ENCODE measurements around the gene PRKN.

The PRKN gene

GRCh38 chr6:162364488-162364887 lies 363.1 kb downstream of the PRKN start:
- no peak for DNase-seq

GRCh38 chr6:162363757-162364156 lies 363.8 kb downstream of the PRKN start:
- DNase-seq = no peak

DNA sequence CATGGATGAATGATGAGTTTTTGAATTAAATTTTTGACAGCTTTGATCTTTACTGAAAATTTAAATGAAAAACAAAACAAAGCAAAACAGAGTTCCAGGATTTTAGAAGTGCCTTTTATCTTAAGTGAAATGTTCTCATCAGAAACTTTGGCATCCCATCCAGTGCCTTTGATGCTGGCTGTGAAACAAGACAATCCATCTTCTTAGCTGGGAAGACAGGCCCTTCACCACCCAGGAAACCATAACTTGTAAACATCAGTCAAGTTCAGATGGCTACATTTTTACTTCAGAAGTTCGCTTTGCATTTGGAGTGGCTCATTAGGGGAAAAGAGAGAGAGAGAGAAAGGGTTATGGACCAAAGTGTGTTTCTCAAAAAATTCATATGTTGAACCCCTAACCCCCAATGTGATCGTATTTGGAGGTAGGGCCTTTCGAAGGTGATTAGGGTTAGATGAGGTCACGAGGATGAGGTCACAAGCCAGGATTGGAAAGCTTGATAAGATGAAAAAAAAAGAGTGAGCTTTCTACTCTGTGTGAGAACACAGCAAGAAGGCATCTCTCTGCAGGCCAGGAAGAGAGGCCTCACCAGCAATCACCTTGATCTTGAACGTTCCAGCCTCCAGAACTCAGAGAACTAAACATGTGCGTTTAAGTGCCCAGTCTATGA lies 366.5 kb downstream of the PRKN start:
- no peak for DNase-seq

GRCh38 chr6:162358625-162359024 lies 368.9 kb downstream of the PRKN start:
- DNase-seq = no peak

GRCh38 chr6:162345051-162345511 lies 382.5 kb downstream of the PRKN start:
- no peak for DNase-seq

DNA sequence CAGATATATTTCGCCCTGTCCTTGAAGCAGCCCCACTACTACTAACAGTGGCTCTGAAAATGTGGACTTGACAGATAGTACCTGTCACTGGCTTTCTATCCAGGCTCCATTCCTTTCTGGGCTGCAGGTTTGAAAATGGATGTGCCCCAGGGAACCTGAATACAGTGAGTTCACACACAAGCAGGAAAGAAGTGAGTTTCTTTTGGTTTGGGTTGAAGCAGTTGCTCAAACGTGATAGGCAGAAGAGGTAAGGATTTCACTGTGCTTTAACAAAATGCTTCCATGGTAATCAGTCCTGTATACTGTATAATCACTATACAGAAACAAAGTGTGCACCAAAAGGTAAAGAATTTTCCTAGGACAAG lies 382.9 kb downstream of the PRKN start:
- DNase-seq = no peak

DNA sequence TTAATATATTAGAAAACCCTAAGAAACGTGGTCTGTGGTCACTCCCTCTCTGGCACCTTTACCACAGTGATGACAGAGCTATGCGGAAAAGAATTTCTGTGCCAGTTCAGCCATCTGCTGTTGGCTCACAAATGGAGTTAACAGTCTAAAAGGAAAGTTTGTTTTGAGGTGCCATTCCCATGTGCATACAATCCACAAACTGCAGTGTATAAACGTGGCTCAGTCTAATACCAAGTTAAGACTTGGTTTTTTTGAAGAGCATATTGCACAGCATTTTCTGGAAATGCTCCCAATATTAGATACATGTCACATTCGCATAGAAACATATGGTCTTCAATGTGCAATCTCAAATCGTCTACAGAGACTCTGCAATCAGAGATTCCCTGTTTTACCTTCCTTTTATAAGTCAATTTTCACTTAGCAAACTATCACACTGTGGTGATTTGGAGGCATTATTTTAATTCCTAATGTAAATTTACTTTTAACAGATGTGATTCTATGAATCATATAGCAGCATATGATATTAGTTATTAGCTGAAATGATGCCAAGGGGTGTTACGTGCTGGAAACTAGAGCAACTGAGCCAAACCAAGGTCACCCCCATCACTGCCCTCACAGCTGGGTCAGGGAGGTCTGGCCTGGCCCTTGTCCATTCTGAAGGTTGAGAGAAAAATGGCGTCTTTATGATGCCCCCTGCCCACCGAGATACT lies 383.5 kb downstream of the PRKN start:
- no peak for DNase-seq

- DNase-seq = no peak
These were observed 384.2 kb downstream of the PRKN start for GRCh38 chr6:162343198-162343935.

DNA sequence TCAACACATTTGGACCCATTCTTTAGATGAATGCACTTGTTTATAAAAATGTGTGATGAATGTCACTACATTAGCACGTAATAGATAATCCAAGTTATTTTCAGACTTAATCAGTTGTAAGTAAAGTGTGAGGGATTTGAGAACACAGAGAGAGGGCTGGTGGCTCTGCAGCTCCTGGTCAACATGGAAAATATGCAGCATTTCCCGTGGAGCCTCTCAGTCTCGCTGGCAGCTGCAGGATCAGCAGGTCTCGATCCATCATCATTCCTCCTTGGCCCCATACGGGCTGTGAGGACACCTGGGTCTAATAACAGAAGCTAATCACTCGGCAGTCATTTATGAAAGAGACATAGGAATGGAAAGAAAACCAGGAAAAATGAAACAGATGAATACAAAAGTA lies 390.2 kb downstream of the PRKN start:
- DNase-seq = no peak

GRCh38 chr6:162336359-162336758 lies 391.2 kb downstream of the PRKN start:
- no peak for DNase-seq

- DNase-seq = no peak
These were observed 395.2 kb downstream of the PRKN start for GRCh38 chr6:162332365-162332764.

DNA sequence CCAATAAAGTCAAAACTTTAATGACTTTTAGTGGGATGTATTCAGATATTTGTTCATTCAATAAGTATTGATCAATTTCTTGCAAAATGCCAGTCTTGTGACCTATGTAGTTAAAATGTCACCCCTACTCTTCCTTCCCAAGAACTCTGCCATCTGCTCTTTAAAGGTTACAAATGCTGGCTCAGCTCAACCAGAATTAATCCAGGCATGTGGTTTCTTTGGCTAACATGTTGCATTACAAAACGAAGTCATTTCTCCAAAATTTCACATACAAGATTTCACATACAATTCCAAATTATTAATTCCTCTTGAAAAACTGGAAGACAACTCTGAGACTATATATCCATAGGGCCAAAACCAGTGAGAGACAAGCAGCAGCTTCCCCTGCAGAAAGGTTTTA lies 395.7 kb downstream of the PRKN start:
- DNase-seq = no peak

- DNase-seq = no peak
These were observed 401.7 kb downstream of the PRKN start for GRCh38 chr6:162325826-162326225.

- no peak for DNase-seq
These were observed 402.5 kb downstream of the PRKN start for GRCh38 chr6:162325051-162325450.

- no peak for DNase-seq
These were observed 412.3 kb downstream of the PRKN start for GRCh38 chr6:162315291-162315690.

DNA sequence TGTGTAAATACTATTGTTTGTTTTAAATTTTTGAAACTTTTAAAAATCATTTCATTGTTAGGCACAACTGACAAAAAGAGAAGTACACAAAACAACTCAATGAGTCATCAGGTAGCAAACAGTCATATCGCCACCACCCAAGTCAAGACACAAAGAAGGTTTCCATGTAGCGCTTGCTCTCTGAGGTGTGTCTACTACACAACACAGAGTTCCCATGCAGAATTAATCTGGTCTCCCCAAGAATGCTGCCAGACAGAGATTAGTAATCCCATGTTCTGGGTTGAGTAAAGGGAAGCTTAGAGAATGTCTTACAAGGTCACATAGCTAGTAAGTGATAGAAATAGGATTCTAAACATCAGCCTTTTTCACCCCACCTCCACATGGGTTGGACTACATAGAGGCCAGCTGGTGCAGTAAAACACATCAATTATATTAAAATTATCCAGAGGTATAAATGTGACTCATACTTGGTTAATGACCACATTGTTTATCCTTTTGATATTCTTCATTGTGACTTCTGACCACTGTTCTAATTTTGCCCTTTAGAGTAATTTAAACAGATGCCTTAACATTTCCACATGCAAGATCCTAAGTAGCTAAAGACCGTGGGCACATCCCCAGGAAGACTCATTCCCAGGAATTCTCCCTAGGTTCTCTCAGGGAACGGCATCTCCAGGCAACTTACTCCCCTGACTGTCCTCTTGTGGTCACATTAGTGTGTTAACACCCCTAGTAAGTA lies 413.5 kb downstream of the PRKN start:
- no peak for DNase-seq

DNA sequence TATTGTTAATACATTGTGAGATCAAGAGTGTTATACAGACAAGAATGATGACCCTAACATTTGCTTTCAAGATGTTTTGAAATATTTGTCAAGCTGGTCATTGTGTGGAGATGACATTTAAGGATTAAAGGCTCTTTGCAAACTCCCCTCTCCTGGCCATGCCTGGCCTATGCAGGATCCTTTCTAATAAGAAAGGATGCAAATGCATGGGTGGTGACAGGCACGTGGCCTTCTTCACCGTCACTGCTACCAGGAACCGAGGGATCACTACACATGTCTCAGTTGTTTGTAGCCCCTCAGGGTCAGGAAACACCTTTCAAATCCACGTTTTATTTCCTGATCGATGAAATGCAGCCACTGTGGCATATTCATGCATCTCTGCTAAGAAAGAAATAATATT lies 419.7 kb downstream of the PRKN start:
- no peak for DNase-seq

- no peak for DNase-seq
These were observed 420.9 kb downstream of the PRKN start for GRCh38 chr6:162306616-162307015.

DNA sequence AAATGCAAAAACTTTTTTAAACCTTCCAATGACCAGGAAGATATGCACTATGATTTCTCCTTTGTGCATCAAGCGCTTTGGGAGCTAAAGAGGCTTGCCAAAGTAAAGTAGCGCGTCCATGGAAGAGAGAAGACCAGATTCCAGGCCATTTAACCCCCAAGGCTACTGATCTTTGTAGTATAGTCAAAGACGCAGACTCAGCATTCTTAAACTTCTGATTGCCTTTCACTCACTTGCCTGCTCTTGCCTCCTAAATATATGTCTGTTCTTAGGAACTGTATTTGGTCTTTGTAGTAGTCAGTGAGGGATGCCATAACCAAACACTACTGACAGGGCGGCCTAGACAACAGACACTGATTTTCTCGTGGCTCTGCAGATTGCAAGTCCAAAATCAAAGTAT lies 426.4 kb downstream of the PRKN start:
- no peak for DNase-seq

GRCh38 chr6:162294029-162294428 lies 433.5 kb downstream of the PRKN start:
- no peak for DNase-seq

GRCh38 chr6:162292915-162293314 lies 434.7 kb downstream of the PRKN start:
- DNase-seq = no peak

- no peak for DNase-seq
These were observed 436.6 kb downstream of the PRKN start for GRCh38 chr6:162290846-162291465.

DNA sequence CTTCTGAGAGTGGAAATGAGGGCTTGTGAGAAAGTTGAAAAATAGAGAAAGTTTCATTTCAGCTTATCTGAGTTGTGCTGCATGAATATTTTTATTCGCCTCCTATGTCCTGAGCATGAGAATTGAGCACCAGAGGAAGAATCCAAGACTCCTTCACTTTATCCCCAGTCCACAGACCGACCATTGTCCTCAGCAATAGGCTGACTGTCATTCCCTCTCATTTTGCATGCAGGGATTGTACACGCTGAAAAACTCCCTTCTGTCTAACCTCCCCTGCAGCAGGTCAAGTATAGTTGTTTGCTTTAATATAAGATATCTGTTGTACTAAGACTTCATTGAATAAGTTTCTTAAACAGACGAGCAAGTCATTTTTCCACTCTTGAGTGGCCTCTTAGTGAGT lies 437.6 kb downstream of the PRKN start:
- DNase-seq = no peak

All from RPMI8226 (cell line).